ENCODE results near the gene CNTNAP2. TPM values are rescaled to one million over a fixed set of nuclear protein-coding genes. Genes with fewer than 3 reads are reported as not detected.

Gene CNTNAP2
- total and polyA plus RNA-seq, 2 of the 13 experiments (the other 11 are each of a cell fraction or from before 2014, with no cell fraction given), result 0.40 to 0.42 TPM

GRCh38 chr7:148020679-148021078 is 1904.1 kb downstream of the CNTNAP2 start:
- ChIA-PET CTCF (ENCODE audit: low intra/inter-chr PET ratio, low total read pairs) (no interaction called here), POLR2A (no interaction called here)
- no TSS peak for BruUV-seq (replicated peaks)
- no peaks in the 10 kb centered on the region for H3K4me1 ChIP-seq (ENCODE audit: insufficient read depth, low read length)
- no peaks in the 10 kb centered on the region for H4K20me1 ChIP-seq (ENCODE audit: insufficient read depth, low read length)
- H3K36me3 ChIP-seq (replicated peaks in 1 of 2; ENCODE audit: control insufficient read depth in 1 of 2, insufficient read depth in 2 of 2, low read length in 2 of 2), result no peaks in the 10 kb centered on the region
- H3K9me3 ChIP-seq (ENCODE audit: low read length), result no peaks in the 10 kb centered on the region
- H3K9ac ChIP-seq (ENCODE audit: insufficient read depth, low read depth, low read length), result no peak overlapping the region
- DNase-seq (ENCODE audit: low spot score) (no peak), FAIRE-seq (no peak), ATAC-seq (no peak)
- no peak overlapping the region for H2AFZ ChIP-seq (ENCODE audit: low read length)
- H3K27me3 ChIP-seq (ENCODE audit: control insufficient read depth in 1 of 2, insufficient read depth in 2 of 2, low read length in 2 of 2), result 0 out of 5 replicates have a peak, but pooled peaks cover 0 to 4% of the 10 kb centered on the region in 2 experiments
- no peaks in the 10 kb centered on the region for H3K79me2 ChIP-seq (ENCODE audit: insufficient read depth, low read length)
- intact Hi-C loops (cut with micrococcal nuclease; ENCODE audit: unreplicated experiment) (no loop called here), in situ Hi-C loops (cut with HindIII; ENCODE audit: extremely low pct_ligation_motif_present, low pct_unique_long_range_greater_than_20kb) (no loop called here)
- no peak overlapping the region for H3K4me3 ChIP-seq (replicated peaks in 1 of 3; ENCODE audit: insufficient read depth in 1 of 3, low read depth in 2 of 3, low read length in 3 of 3)
- no peak for TF ChIP-seq ZNF75D (CRISPR knock-in tag; IDR thresholded peaks at IDR 0.05; ENCODE audit: borderline replicate concordance)
- no peak for TF ChIP-seq ZSCAN9 (CRISPR knock-in tag; IDR thresholded peaks at IDR 0.05; ENCODE audit: borderline replicate concordance)
- TF ChIP-seq CBX5 (CRISPR knock-in tag; IDR thresholded peaks at IDR 0.05; ENCODE audit: borderline replicate concordance), result no peak
- TF ChIP-seq ZNF253 (CRISPR knock-in tag; IDR thresholded peaks at IDR 0.05; ENCODE audit: borderline replicate concordance), result no peak
- no peak for TF ChIP-seq CENPT (CRISPR knock-in tag; IDR thresholded peaks at IDR 0.05; ENCODE audit: low read depth)
- no peak for TF ChIP-seq SCMH1 (CRISPR knock-in tag; IDR thresholded peaks at IDR 0.05; ENCODE audit: borderline replicate concordance)
- no peak for TF ChIP-seq DR1 (CRISPR knock-in tag; IDR thresholded peaks at IDR 0.05)
- no peak for TF ChIP-seq ZFP90 (CRISPR knock-in tag; IDR thresholded peaks at IDR 0.05; ENCODE audit: borderline replicate concordance)
- no peak for TF ChIP-seq ARNT (IDR thresholded peaks at IDR 0.05)
- TF ChIP-seq ZNF747 (CRISPR knock-in tag; IDR thresholded peaks at IDR 0.05; ENCODE audit: borderline replicate concordance), result no peak
- no peak for TF ChIP-seq ZFP36L1 (CRISPR knock-in tag; IDR thresholded peaks at IDR 0.05)
- TF ChIP-seq FOXA1 (IDR thresholded peaks at IDR 0.05), result no peak
- no peak for TF ChIP-seq FOXA1 (CRISPR knock-in tag; IDR thresholded peaks at IDR 0.05)
- TF ChIP-seq ZNF773 (CRISPR knock-in tag; IDR thresholded peaks at IDR 0.05; ENCODE audit: borderline replicate concordance), result no peak
- WGBS (ENCODE audit: low lambda C conversion rate), result 52% methylated on average over 6 of the region's 6 CpGs
- H3K27ac ChIP-seq (ENCODE audit: extremely low read length, insufficient read depth, low read length), result no peak overlapping the region
- H3K4me2 ChIP-seq (ENCODE audit: low read depth, low read length), result no peak overlapping the region
